ENCODE measurements around the gene FAM81B.
"Not testable (repeated sequence)": the region's sequence is repeated elsewhere in the genome, so short reads cannot be mapped to it uniquely, and the experiment has no call there.

The FAM81B gene

GRCh38 chr5:95390812-95391492 is at the start of gene FAM81B:
TSS of gene FAM81B (plus strand) at chr5:95391366. CDS start at chr5:95391390, 24 bp downstream.
- H3K27ac ChIP-seq (ENCODE audit: low read depth, low read length, poor library complexity, severe bottlenecking) = no peak within 1 kb of the TSS
- H3K27me3 ChIP-seq (ENCODE audit: insufficient read depth, low read length) = no peaks in the 10 kb centered on the region
- H3K36me3 ChIP-seq (ENCODE audit: insufficient read depth, low read length) = no peaks in the 10 kb centered on the region
- H3K79me2 ChIP-seq (ENCODE audit: insufficient read depth, low read length) = no peaks in the 10 kb centered on the region
- no peak within 1 kb of the TSS for H2AFZ ChIP-seq (ENCODE audit: low read length)
- no peak within 1 kb of the TSS for H3K4me2 ChIP-seq (ENCODE audit: low read length)
- H3F3A ChIP-seq (ENCODE audit: insufficient read depth, low read length) = no peaks in the 10 kb centered on the region
- no peaks in the 10 kb centered on the region for H3K9me2 ChIP-seq (ENCODE audit: low read depth, low read length)
- TF ChIP-seq EZH2 (IDR thresholded peaks at IDR 0.05; ENCODE audit: borderline replicate concordance, low read length) = no peak
- TF ChIP-seq CTCF (IDR thresholded peaks at IDR 0.05; ENCODE audit: low read length) = no peak
- no peaks in the 10 kb centered on the region for H3K9me3 ChIP-seq (ENCODE audit: low read length)
- no peak within 1 kb of the TSS for H3K4me3 ChIP-seq (ENCODE audit: low read depth, low read length, poor library complexity, severe bottlenecking)
- no peak within 1 kb of the TSS for H3K9ac ChIP-seq (ENCODE audit: low read length)
- no peaks in the 10 kb centered on the region for H4K20me1 ChIP-seq (ENCODE audit: insufficient read depth, low read length)
- H3K4me1 ChIP-seq (ENCODE audit: insufficient read depth, low read length, severe bottlenecking) = no peaks in the 10 kb centered on the region

GRCh38 chr5:95341444-95341843 is 49.7 kb upstream of the FAM81B start:
- not testable (repeated sequence) for H3K4me3 ChIP-seq (ENCODE audit: low read depth, low read length, poor library complexity, severe bottlenecking); H4K20me1 ChIP-seq (ENCODE audit: insufficient read depth, low read length); H3K4me2 ChIP-seq (ENCODE audit: low read length); H3K27ac ChIP-seq (ENCODE audit: low read depth, low read length, poor library complexity, severe bottlenecking); H3K9me2 ChIP-seq (ENCODE audit: low read depth, low read length); H3K9me3 ChIP-seq (ENCODE audit: low read length); H3K27me3 ChIP-seq (ENCODE audit: insufficient read depth, low read length); H3K36me3 ChIP-seq (ENCODE audit: insufficient read depth, low read length); H2AFZ ChIP-seq (ENCODE audit: low read length); H3F3A ChIP-seq (ENCODE audit: insufficient read depth, low read length); H3K9ac ChIP-seq (ENCODE audit: low read length); H3K4me1 ChIP-seq (ENCODE audit: insufficient read depth, low read length, severe bottlenecking); H3K79me2 ChIP-seq (ENCODE audit: insufficient read depth, low read length)

GRCh38 chr5:95347506-95348120 is 43.6 kb upstream of the FAM81B start:
- no peak overlapping the region for H3K4me3 ChIP-seq (ENCODE audit: low read depth, low read length, poor library complexity, severe bottlenecking)
- no peaks in the 10 kb centered on the region for H3K36me3 ChIP-seq (ENCODE audit: insufficient read depth, low read length)
- no peak overlapping the region for H2AFZ ChIP-seq (ENCODE audit: low read length)
- H3F3A ChIP-seq (ENCODE audit: insufficient read depth, low read length) = no peaks in the 10 kb centered on the region
- no peak overlapping the region for H3K9ac ChIP-seq (ENCODE audit: low read length)
- no peaks in the 10 kb centered on the region for H3K79me2 ChIP-seq (ENCODE audit: insufficient read depth, low read length)
- no peaks in the 10 kb centered on the region for H3K9me2 ChIP-seq (ENCODE audit: low read depth, low read length)
- H3K4me1 ChIP-seq (ENCODE audit: insufficient read depth, low read length, severe bottlenecking) = no peaks in the 10 kb centered on the region
- H4K20me1 ChIP-seq (ENCODE audit: insufficient read depth, low read length) = no peaks in the 10 kb centered on the region
- H3K27me3 ChIP-seq (ENCODE audit: insufficient read depth, low read length) = no peaks in the 10 kb centered on the region
- no peak overlapping the region for H3K27ac ChIP-seq (ENCODE audit: low read depth, low read length, poor library complexity, severe bottlenecking)
- no peak overlapping the region for H3K4me2 ChIP-seq (ENCODE audit: low read length)
- no peak for TF ChIP-seq EZH2 (IDR thresholded peaks at IDR 0.05; ENCODE audit: borderline replicate concordance, low read length)
- H3K9me3 ChIP-seq (ENCODE audit: low read length) = no peaks in the 10 kb centered on the region

GRCh38 chr5:95350631-95351030 is 40.5 kb upstream of the FAM81B start:
- H3K27ac ChIP-seq (ENCODE audit: low read depth, low read length, poor library complexity, severe bottlenecking) = no peak overlapping the region
- no peaks in the 10 kb centered on the region for H3K36me3 ChIP-seq (ENCODE audit: insufficient read depth, low read length)
- no peaks in the 10 kb centered on the region for H4K20me1 ChIP-seq (ENCODE audit: insufficient read depth, low read length)
- H3K27me3 ChIP-seq (ENCODE audit: insufficient read depth, low read length) = no peaks in the 10 kb centered on the region
- no peak overlapping the region for H2AFZ ChIP-seq (ENCODE audit: low read length)
- no peaks in the 10 kb centered on the region for H3K9me2 ChIP-seq (ENCODE audit: low read depth, low read length)
- H3K4me1 ChIP-seq (ENCODE audit: insufficient read depth, low read length, severe bottlenecking) = no peaks in the 10 kb centered on the region
- H3K4me2 ChIP-seq (ENCODE audit: low read length) = no peak overlapping the region
- H3K4me3 ChIP-seq (ENCODE audit: low read depth, low read length, poor library complexity, severe bottlenecking) = no peak overlapping the region
- no peak overlapping the region for H3K9ac ChIP-seq (ENCODE audit: low read length)
- H3K9me3 ChIP-seq (ENCODE audit: low read length) = no peaks in the 10 kb centered on the region
- H3K79me2 ChIP-seq (ENCODE audit: insufficient read depth, low read length) = no peaks in the 10 kb centered on the region
- no peaks in the 10 kb centered on the region for H3F3A ChIP-seq (ENCODE audit: insufficient read depth, low read length)
- TF ChIP-seq CTCF (IDR thresholded peaks at IDR 0.05; ENCODE audit: low read length) (no peak), EZH2 (IDR thresholded peaks at IDR 0.05; ENCODE audit: borderline replicate concordance, low read length) (no peak)
